H1 (cell line): ENCODE data around the gene TRAPPC3. TPM values are rescaled to one million over a fixed set of nuclear protein-coding genes. Genes with fewer than 3 reads are reported as not detected.

Experiments used
- CTCF ChIA-PET: fragments of 300-600 bp; sonication (Branson Sonifier 250); formaldehyde crosslinking; loops from one replicate; lab custom pipeline; 2021; ENCODE audit not compliant: partially characterized antibody; lab: Charles Lee
- POLR2A ChIA-PET: fragments of 300-600 bp; sonication (Branson Sonifier 250); formaldehyde crosslinking; loops from one replicate; lab custom pipeline; 2021; ENCODE audit warnings: inconsistent platforms; ENCODE audit not compliant: partially characterized antibody; lab: Charles Lee
- DNase-seq, 2 experiments: peaks; one replicate each; pipeline versions ENCODE4 v3.0.0 to v3.0.0-alpha.2; 2010 to 2022; ENCODE audit warnings: low spot score in 2 of 2, low read depth in 1 of 2, mixed read lengths in 1 of 2
- FAIRE-seq: peaks from 2 replicates; lab custom pipeline; 2011; peaks lifted over from hg19 to GRCh38; lab: Jason Lieb, UNC
- H2AFZ ChIP-seq: 2 replicates; pipeline ENCODE4 v1.8.1; 2012; ENCODE audit warnings: low read length, inconsistent platforms
- H2AK5ac ChIP-seq: 2 replicates; pipeline ENCODE4 v1.6.1; 2013; ENCODE audit warnings: low read depth, low read length
- H2BK120ac ChIP-seq: replicated peaks from 2 replicates; pipeline ENCODE3; 2013; ENCODE audit warnings: low read depth, low read length, inconsistent platforms
- H2BK12ac ChIP-seq: 2 replicates; pipeline ENCODE4 v1.6.1; 2013; ENCODE audit warnings: low read depth, low read length
- H2BK15ac ChIP-seq: 2 replicates; pipeline ENCODE4 v1.6.1; 2013; ENCODE audit warnings: low read length
- H2BK20ac ChIP-seq: 2 replicates; pipeline ENCODE4 v1.6.1; 2013; ENCODE audit warnings: low read length
- H2BK5ac ChIP-seq: 2 replicates; pipeline ENCODE4 v1.6.1; 2013; ENCODE audit warnings: low read depth, low read length
- H3K14ac ChIP-seq: 2 replicates; pipeline ENCODE4 v1.6.1; 2013; ENCODE audit warnings: inconsistent platforms; ENCODE audit not compliant: insufficient read length
- H3K18ac ChIP-seq: 2 replicates; pipeline ENCODE4 v1.6.1; 2013; ENCODE audit warnings: low read length; ENCODE audit errors: extremely low read depth
- H3K23ac ChIP-seq: 2 replicates; pipeline ENCODE4 v1.6.1; 2013; ENCODE audit warnings: inconsistent platforms; ENCODE audit not compliant: insufficient read length
- H3K23me2 ChIP-seq: 2 replicates; pipeline ENCODE4 v1.6.1; 2013; ENCODE audit warnings: low read depth, low read length
- H3K27ac ChIP-seq: 2 replicates; pipeline ENCODE4 v1.6.1; 2011; ENCODE audit warnings: low read depth, low read length, inconsistent platforms
- H3K27me3 ChIP-seq, 4 experiments: replicated peaks in 1 of 4; 1 replicate in 1 of 4; 2 replicates in 3 of 4; pipeline versions ENCODE4 v1.6.1 to v1.8.1; 2011 to 2013; ENCODE audit warnings: low read length in 3 of 4, mild to moderate bottlenecking in 3 of 4, inconsistent platforms in 2 of 4, mixed read lengths in 2 of 4, moderate library complexity in 1 of 4; ENCODE audit not compliant: control insufficient read depth in 3 of 4, insufficient read depth in 3 of 4; ENCODE audit errors: extremely low read depth in 1 of 4
- H3K36me3 ChIP-seq, 4 experiments: 2 replicates each; pipeline versions ENCODE4 v1.6.1 to v1.8.1; 2011 to 2013; ENCODE audit warnings: mild to moderate bottlenecking in 4 of 4, low read length in 3 of 4, moderate library complexity in 2 of 4, control low read depth in 1 of 4, inconsistent platforms in 1 of 4; ENCODE audit not compliant: insufficient read depth in 4 of 4, control insufficient read depth in 2 of 4
- H3K4ac ChIP-seq: replicated peaks from 2 replicates; pipeline ENCODE3; 2013; ENCODE audit warnings: low read length, low read depth, mixed read lengths, inconsistent platforms; ENCODE audit not compliant: insufficient read length
- H3K4me1 ChIP-seq, 4 experiments: replicated peaks in 1 of 4; 1 replicate in 1 of 4; 2 replicates in 3 of 4; pipeline versions ENCODE4 v1.6.1 to v1.8.1; 2011 to 2013; ENCODE audit warnings: low read length in 3 of 4, inconsistent platforms in 2 of 4, mixed read lengths in 1 of 4; ENCODE audit not compliant: insufficient read depth in 4 of 4, control insufficient read depth in 3 of 4
- H3K4me2 ChIP-seq, 2 experiments: 2 replicates each; pipeline versions ENCODE4 v1.6.1 to v1.8.1; 2011 to 2013; ENCODE audit warnings: low read depth in 2 of 2, low read length in 2 of 2, control low read depth in 1 of 2, inconsistent platforms in 1 of 2, mild to moderate bottlenecking in 1 of 2; ENCODE audit not compliant: insufficient read depth in 1 of 2
- H3K4me3 ChIP-seq, 4 experiments: fragments of 200-600, 300-600 bp in 1 of 4; sonication (generic), shearing (Covaris generic), sonication (Bioruptor Twin) in 1 of 4; 2 replicates each; pipeline versions ENCODE4 v1.5.1 to v1.8.1; 2011 to 2016; ENCODE audit warnings: low read length in 4 of 4, low read depth in 3 of 4, control low read depth in 2 of 4, inconsistent platforms in 2 of 4, mild to moderate bottlenecking in 2 of 4, mixed read lengths in 1 of 4, moderate library complexity in 1 of 4; ENCODE audit not compliant: insufficient read depth in 2 of 4; ENCODE audit errors: extremely low read depth in 1 of 4
- H3K56ac ChIP-seq: replicated peaks from 2 replicates; pipeline ENCODE3; 2013; ENCODE audit warnings: low read depth, mild to moderate bottlenecking, mixed read lengths, low read length, inconsistent platforms; ENCODE audit not compliant: insufficient read length
- H3K79me1 ChIP-seq: 2 replicates; pipeline ENCODE4 v1.6.1; 2013; ENCODE audit warnings: low read depth, low read length, control low read depth
- H3K79me2 ChIP-seq, 2 experiments: 2 replicates each; pipeline versions ENCODE4 v1.6.1 to v1.8.1; 2012 to 2013; ENCODE audit warnings: low read length in 2 of 2, mild to moderate bottlenecking in 2 of 2, inconsistent platforms in 1 of 2; ENCODE audit not compliant: insufficient read depth in 2 of 2, control insufficient read depth in 1 of 2
- H3K9ac ChIP-seq, 4 experiments: replicated peaks in 1 of 4; 1 replicate in 1 of 4; 2 replicates in 3 of 4; pipeline versions ENCODE4 v1.6.1 to v1.8.1; 2011 to 2013; ENCODE audit warnings: low read depth in 3 of 4, low read length in 3 of 4, control low read depth in 2 of 4, mild to moderate bottlenecking in 2 of 4, moderate library complexity in 2 of 4, inconsistent platforms in 1 of 4; ENCODE audit errors: extremely low read depth in 1 of 4
- H3K9me3 ChIP-seq, 2 experiments: 2 replicates each; pipeline versions ENCODE4 v1.6.1 to v1.8.1; 2012 to 2013; ENCODE audit warnings: mild to moderate bottlenecking in 2 of 2, moderate library complexity in 2 of 2, control low read depth in 1 of 2, inconsistent platforms in 1 of 2, low read depth in 1 of 2, low read length in 1 of 2, mixed read lengths in 1 of 2; ENCODE audit not compliant: insufficient read depth in 2 of 2
- H4K20me1 ChIP-seq, 2 experiments: replicated peaks in 1 of 2; 2 replicates each; pipeline versions ENCODE3 to v1.8.1; 2011 to 2013; ENCODE audit warnings: inconsistent platforms in 2 of 2, low read length in 2 of 2, mild to moderate bottlenecking in 1 of 2; ENCODE audit not compliant: insufficient read depth in 2 of 2, control insufficient read depth in 1 of 2
- H4K5ac ChIP-seq: 2 replicates; pipeline ENCODE4 v1.6.1; 2013; ENCODE audit warnings: low read length, low read depth, mixed read lengths, inconsistent platforms; ENCODE audit not compliant: insufficient read length
- H4K8ac ChIP-seq: 2 replicates; pipeline ENCODE4 v1.8.0; 2013; ENCODE audit warnings: mild to moderate bottlenecking, moderate library complexity, low read length, inconsistent platforms; ENCODE audit not compliant: insufficient read depth; ENCODE audit errors: extremely low read depth
- H4K91ac ChIP-seq: replicated peaks from 2 replicates; pipeline ENCODE3; 2013; ENCODE audit warnings: low read length, mixed read lengths, inconsistent platforms; ENCODE audit not compliant: insufficient read length
- ASH2L ChIP-seq: fragments of 200-600, 300-600 bp; sonication (generic); IDR thresholded peaks from one replicate; pipeline ENCODE4 v1.7.1; 2017; ENCODE audit warnings: low read length
- CEBPB ChIP-seq: IDR thresholded peaks from 2 replicates; pipeline ENCODE4 v1.6.1; 2012; ENCODE audit warnings: low read depth, low read length
- FOSL1 ChIP-seq: IDR thresholded peaks from 2 replicates; pipeline ENCODE4 v1.6.1; 2011; ENCODE audit warnings: mild to moderate bottlenecking, low read depth, low read length, moderate library complexity; ENCODE audit not compliant: insufficient read depth
- GTF2F1 ChIP-seq: IDR thresholded peaks from 2 replicates; pipeline ENCODE4 v1.6.1; 2012; ENCODE audit warnings: low read depth, low read length, improper control_type of control experiment, borderline replicate concordance
- PHF8 ChIP-seq: fragments of 200-600 bp; sonication (generic); conservative IDR thresholded peaks from 2 replicates; pipeline ENCODE4 v1.7.1; 2012; ENCODE audit warnings: low read depth, mild to moderate bottlenecking, inconsistent platforms, low read length, moderate library complexity
- RXRA ChIP-seq: IDR thresholded peaks from 2 replicates; pipeline ENCODE4 v1.6.1; 2011; ENCODE audit warnings: low read depth, mild to moderate bottlenecking, low read length, moderate library complexity; ENCODE audit not compliant: insufficient read depth
- SIX5 ChIP-seq: IDR thresholded peaks from 2 replicates; pipeline ENCODE4 v1.6.1; 2011; ENCODE audit warnings: mild to moderate bottlenecking, low read depth, low read length
- YY1 ChIP-seq: IDR thresholded peaks from 2 replicates; pipeline ENCODE4 v1.6.1; 2011; ENCODE audit warnings: low read depth, mild to moderate bottlenecking, low read length
- WGBS, 2 experiments: shearing (Covaris generic) in 1 of 2; methylation state at CpG; one replicate each; pipeline versions ENCODE4 v1.1.6 to v1.1.7; 2013 to 2015; ENCODE audit warnings: low lambda C conversion rate in 2 of 2, mixed read lengths in 2 of 2, inconsistent platforms in 1 of 2, low coverage in 1 of 2, missing lambda C conversion rate in 1 of 2; ENCODE audit not compliant: insufficient replicate concordance in 2 of 2, insufficient coverage in 1 of 2, insufficient read length in 1 of 2; ENCODE audit errors: extremely low coverage in 1 of 2, missing lambda C conversion rate in 1 of 2; 5-methylcytosine and 5-hydroxymethylcytosine counted together
- polyA plus RNA-seq, 7 experiments: library from polyadenylated mRNA; depleted of rRNA in 3 of 7; stranded (reverse) in 5 of 7; unstranded in 2 of 7; fragments of >200 nt in 5 of 7; fragments of 200-250 nt in 2 of 7; gene quantifications; 1 replicate in 5 of 7; 2 replicates in 1 of 7; 4 replicates in 1 of 7; pipeline versions ENCODE4 v1.2.1 to v1.2.3, GENCODE V29; 2011 to 2013; ENCODE audit warnings: missing spikeins in 2 of 7, mixed read lengths in 2 of 7
- total RNA-seq: library from RNA; stranded (reverse); fragmentation: NEBNext Ultra II Directional; extraction: Animal tissue kit (Norgen Biotek cat#: 25700); gene quantifications from 2 replicates; pipeline ENCODE4 v1.2.1, GENCODE V29; 2021
- TF ChIP-seq, protein P1 (sequence below): IDR thresholded peaks from 2 replicates; pipeline ENCODE4 v1.6.1; 2011; ENCODE audit warnings: low read length, improper control_type of control experiment
- TF ChIP-seq, protein P2 (sequence below), 3 experiments: IDR thresholded peaks; 1 replicate in 2 of 3; 2 replicates in 1 of 3; pipeline versions ENCODE4 v1.5.1 to v1.6.1; 2011; ENCODE audit warnings: low read length in 3 of 3, mild to moderate bottlenecking in 3 of 3, inconsistent platforms in 2 of 3, low read depth in 1 of 3, moderate library complexity in 1 of 3; ENCODE audit not compliant: insufficient read depth in 1 of 3; ENCODE audit errors: control extremely low read depth in 1 of 3

TRAPPC3 gene
- total and polyA plus RNA-seq, 2 of the 8 experiments (the other 6 are each of a cell fraction or from before 2014, with no cell fraction given) = 47.8 to 51.0 TPM

DNA sequence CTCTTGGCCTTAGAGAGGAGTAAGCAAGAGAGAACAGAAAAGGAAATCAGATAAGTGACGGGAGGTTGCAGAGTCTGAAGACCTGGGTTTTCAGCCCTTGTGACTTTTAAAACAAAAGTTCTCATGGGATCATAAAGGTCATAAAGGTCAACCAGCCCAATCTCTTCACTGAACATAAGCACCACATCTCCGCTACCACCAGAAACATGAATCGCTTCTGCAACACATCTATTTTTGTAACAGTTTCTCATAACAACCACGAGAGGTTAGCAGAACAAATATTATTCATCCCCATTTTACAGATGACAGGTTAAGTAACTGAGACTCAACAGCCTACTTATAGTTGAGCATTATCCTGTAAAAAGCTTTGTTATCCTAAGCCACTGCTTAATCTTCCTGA, 5.9 kb downstream of the TRAPPC3 start:
- no peak overlapping the region for H4K5ac ChIP-seq
- no peaks in the 10 kb centered on the region for H3K9me3 ChIP-seq
- H3K4me2 ChIP-seq = no peak overlapping the region
- H4K8ac ChIP-seq = no peak overlapping the region
- H2BK20ac ChIP-seq = no peak overlapping the region
- DNase-seq (no peak), FAIRE-seq (no peak)
- WGBS, 2 experiments = 94% methylated on average over 4 of the region's 4 CpGs; no CpG with 5 or more reads in 1 of the 2 experiments
- no peak overlapping the region for H3K4ac ChIP-seq
- peaks cover 0 to 3% of the 10 kb centered on the region in 2 experiments; a peak in 1 of 4 replicates for H3K79me2 ChIP-seq
- no peak overlapping the region for H3K56ac ChIP-seq
- no peak overlapping the region for H2BK15ac ChIP-seq
- no peak overlapping the region for H4K91ac ChIP-seq
- H2BK120ac ChIP-seq = no peak overlapping the region
- no peaks in the 10 kb centered on the region for H3K23me2 ChIP-seq
- no peak overlapping the region for H2AK5ac ChIP-seq
- 0 out of 2 replicates have a peak, but pooled peaks cover 4% of the 10 kb centered on the region for H3K79me1 ChIP-seq
- H3K4me3 ChIP-seq = no peak overlapping the region
- no peak overlapping the region for H2AFZ ChIP-seq
- H4K20me1 ChIP-seq = no peaks in the 10 kb centered on the region
- POLR2A ChIA-PET = interaction anchor here (1.9 kb wide), 1 partner anchor 8 kb away, joined by 6 read pairs; no protein-coding TSS in a partner anchor
- H3K27ac ChIP-seq = no peak overlapping the region
- no peaks in the 10 kb centered on the region for H3K27me3 ChIP-seq
- no peak overlapping the region for H3K23ac ChIP-seq
- H3K4me1 ChIP-seq = no peaks in the 10 kb centered on the region; a peak in 2 of 7 replicates
- no peak overlapping the region for H2BK5ac ChIP-seq
- no peak overlapping the region for H3K18ac ChIP-seq
- no peaks in the 10 kb centered on the region; a peak in 1 of 8 replicates for H3K36me3 ChIP-seq
- CTCF ChIA-PET = interaction anchor here (1.1 to 20.9 kb wide), 6 partner anchors 9 to 138 kb away, joined by 3 to 738 read pairs (median 6); partner anchors contain the start of gene ADPRS
- no peak overlapping the region for H2BK12ac ChIP-seq
- no peak overlapping the region for H3K9ac ChIP-seq
- H3K14ac ChIP-seq = no peak overlapping the region
- TF ChIP-seq, protein P1, sequence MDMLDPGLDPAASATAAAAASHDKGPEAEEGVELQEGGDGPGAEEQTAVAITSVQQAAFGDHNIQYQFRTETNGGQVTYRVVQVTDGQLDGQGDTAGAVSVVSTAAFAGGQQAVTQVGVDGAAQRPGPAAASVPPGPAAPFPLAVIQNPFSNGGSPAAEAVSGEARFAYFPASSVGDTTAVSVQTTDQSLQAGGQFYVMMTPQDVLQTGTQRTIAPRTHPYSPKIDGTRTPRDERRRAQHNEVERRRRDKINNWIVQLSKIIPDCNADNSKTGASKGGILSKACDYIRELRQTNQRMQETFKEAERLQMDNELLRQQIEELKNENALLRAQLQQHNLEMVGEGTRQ = no peak
- no peak for TF ChIP-seq SIX5
- TF ChIP-seq GTF2F1 = no peak
- TF ChIP-seq FOSL1 = no peak
- no peak for TF ChIP-seq YY1
- TF ChIP-seq CEBPB = no peak
- no peak for TF ChIP-seq ASH2L
- TF ChIP-seq, protein P2, sequence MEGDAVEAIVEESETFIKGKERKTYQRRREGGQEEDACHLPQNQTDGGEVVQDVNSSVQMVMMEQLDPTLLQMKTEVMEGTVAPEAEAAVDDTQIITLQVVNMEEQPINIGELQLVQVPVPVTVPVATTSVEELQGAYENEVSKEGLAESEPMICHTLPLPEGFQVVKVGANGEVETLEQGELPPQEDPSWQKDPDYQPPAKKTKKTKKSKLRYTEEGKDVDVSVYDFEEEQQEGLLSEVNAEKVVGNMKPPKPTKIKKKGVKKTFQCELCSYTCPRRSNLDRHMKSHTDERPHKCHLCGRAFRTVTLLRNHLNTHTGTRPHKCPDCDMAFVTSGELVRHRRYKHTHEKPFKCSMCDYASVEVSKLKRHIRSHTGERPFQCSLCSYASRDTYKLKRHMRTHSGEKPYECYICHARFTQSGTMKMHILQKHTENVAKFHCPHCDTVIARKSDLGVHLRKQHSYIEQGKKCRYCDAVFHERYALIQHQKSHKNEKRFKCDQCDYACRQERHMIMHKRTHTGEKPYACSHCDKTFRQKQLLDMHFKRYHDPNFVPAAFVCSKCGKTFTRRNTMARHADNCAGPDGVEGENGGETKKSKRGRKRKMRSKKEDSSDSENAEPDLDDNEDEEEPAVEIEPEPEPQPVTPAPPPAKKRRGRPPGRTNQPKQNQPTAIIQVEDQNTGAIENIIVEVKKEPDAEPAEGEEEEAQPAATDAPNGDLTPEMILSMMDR (IDR thresholded peaks at IDR 0.05; ENCODE audit: control extremely low read depth in 1 of 3, insufficient read depth in 1 of 3, low read depth in 1 of 3, low read length in 3 of 3) = no peak
- no peak for TF ChIP-seq RXRA
- no peak for TF ChIP-seq PHF8
